Body of pancreas (tissue), 4 donors: Measurements from ENCODE around the gene RFTN1.

Experiments
- CTCF ChIP-seq, 7 experiments: fragments of 450-650 bp in 4 of 7; fragments of 200-600 bp in 3 of 7; sonication (generic) in 3 of 7; IDR thresholded peaks; one replicate each; pipeline ENCODE4 v1.5.1; 2016 to 2019; ENCODE audit warnings: antibody characterized with exemption in 7 of 7
- POLR2A ChIP-seq, 3 donors: fragments of 450-650 bp; IDR thresholded peaks; one replicate each; pipeline ENCODE4 v1.6.1; 2016; ENCODE audit warnings: antibody characterized with exemption in 3 of 3, mild to moderate bottlenecking in 2 of 3

GRCh38 chr3:16512435-16513140 is 911 bp downstream of the RFTN1 start:
- TF ChIP-seq CTCF (IDR thresholded peaks at IDR 0.05) (no peak), POLR2A (IDR thresholded peaks at IDR 0.05) (no peak)
